GDM1 (cell line): ENCODE results near the gene SLC6A11.

ENCODE experiments used
- DNase-seq: peaks from one replicate; lab custom pipeline; 2025; lab: John Stamatoyannopoulos, UW

Gene SLC6A11

GRCh38 chr3:10888518-10889090, 72.6 kb downstream of the SLC6A11 start:
- DNase-seq = no peak

- no peak for DNase-seq
These were observed 73.4 kb downstream of the SLC6A11 start for GRCh38 chr3:10889206-10889960.

- DNase-seq = no peak
These were observed 74.6 kb downstream of the SLC6A11 start for GRCh38 chr3:10890665-10891064.

GRCh38 chr3:10892622-10893021, 76.6 kb downstream of the SLC6A11 start:
- no peak for DNase-seq

- no peak for DNase-seq
These were observed 85.4 kb downstream of the SLC6A11 start for GRCh38 chr3:10901296-10901945.

- no peak for DNase-seq
These were observed 91.2 kb downstream of the SLC6A11 start for GRCh38 chr3:10907262-10907661.

GRCh38 chr3:10910367-10910766, 94.3 kb downstream of the SLC6A11 start:
- no peak for DNase-seq

- DNase-seq = no peak
These were observed 95.4 kb downstream of the SLC6A11 start for GRCh38 chr3:10911350-10912002.

GRCh38 chr3:10912786-10913185, 96.8 kb downstream of the SLC6A11 start:
- DNase-seq = no peak

GRCh38 chr3:10915376-10915775, 99.3 kb downstream of the SLC6A11 start:
- no peak for DNase-seq

- no peak for DNase-seq
These were observed 101.1 kb downstream of the SLC6A11 start for GRCh38 chr3:10917176-10917575.

GRCh38 chr3:10918011-10918410, 102.0 kb downstream of the SLC6A11 start:
- no peak for DNase-seq

GRCh38 chr3:10919636-10920035, 103.6 kb downstream of the SLC6A11 start:
- DNase-seq = no peak

GRCh38 chr3:10925436-10926255, 109.6 kb downstream of the SLC6A11 start:
- no peak for DNase-seq

- DNase-seq = no peak
These were observed 110.3 kb downstream of the SLC6A11 start for GRCh38 chr3:10926256-10926810.

- no peak for DNase-seq
These were observed 110.9 kb downstream of the SLC6A11 start for GRCh38 chr3:10926811-10927521.

- DNase-seq = no peak
These were observed 111.5 kb downstream of the SLC6A11 start for GRCh38 chr3:10927551-10927950.

- no peak for DNase-seq
These were observed 112.5 kb downstream of the SLC6A11 start for GRCh38 chr3:10928407-10928960.

GRCh38 chr3:10928961-10929471, 113.0 kb downstream of the SLC6A11 start:
- no peak for DNase-seq

GRCh38 chr3:10929978-10930665, 114.1 kb downstream of the SLC6A11 start:
- no peak for DNase-seq
